OCI-LY3 (cell line): Measurements from ENCODE around the gene LHPP.

Experiments
- H2AFZ ChIP-seq: fragments of 200-600, 300-600 bp; shearing (Covaris generic); 2 replicates; pipeline ENCODE4 v1.6.0; 2014; ENCODE audit warnings: antibody characterized with exemption, low read depth, low read length
- H3K27ac ChIP-seq: fragments of 200-600, 300-600 bp; sonication (generic); 2 replicates; pipeline ENCODE4 v1.5.1; 2014; ENCODE audit warnings: mild to moderate bottlenecking, low read length, moderate library complexity, mixed read lengths
- H3K27me3 ChIP-seq: fragments of 200-600, 300-600 bp; sonication (generic); 2 replicates; pipeline ENCODE4 v1.6.1; 2014; ENCODE audit warnings: low read depth, low read length, mixed read lengths
- H3K36me3 ChIP-seq: fragments of 200-600, 300-600 bp; sonication (generic); replicated peaks from 2 replicates; pipeline ENCODE3; 2014; ENCODE audit warnings: low read depth, low read length, mixed read lengths
- H3K4me1 ChIP-seq: fragments of 300-600, 200-600 bp; sonication (generic); 2 replicates; pipeline ENCODE4 v1.6.1; 2014; ENCODE audit warnings: low read length, mixed read lengths
- H3K4me2 ChIP-seq: fragments of 200-600, 300-600 bp; sonication (generic); 2 replicates; pipeline ENCODE4 v1.6.1; 2014; ENCODE audit warnings: low read length, mixed read lengths
- H3K4me3 ChIP-seq: fragments of 300-600, 200-600 bp; sonication (generic); 2 replicates; pipeline ENCODE4 v1.5.1; 2014; ENCODE audit warnings: antibody characterized with exemption, mild to moderate bottlenecking, low read length, moderate library complexity
- H3K79me2 ChIP-seq: fragments of 300-600, 200-600 bp; shearing (Covaris generic); 2 replicates; pipeline ENCODE4 v1.6.1; 2014; ENCODE audit warnings: mild to moderate bottlenecking, low read length, mixed read lengths
- H3K9ac ChIP-seq: fragments of 300-600, 200-600 bp; shearing (Covaris generic); 2 replicates; pipeline ENCODE4 v1.6.0; 2014; ENCODE audit warnings: mild to moderate bottlenecking, low read length, moderate library complexity
- H3K9me3 ChIP-seq: fragments of 200-600, 300-600 bp; shearing (Covaris generic); 2 replicates; pipeline ENCODE4 v1.6.1; 2014; ENCODE audit warnings: low read length, mixed read lengths; ENCODE audit not compliant: insufficient read depth
- H4K20me1 ChIP-seq: fragments of 200-600, 300-600 bp; sonication (generic); 2 replicates; pipeline ENCODE4 v1.6.1; 2016; ENCODE audit warnings: low read length, mixed read lengths; ENCODE audit not compliant: insufficient read depth
- CTCF ChIP-seq: fragments of 200-600, 300-600 bp; sonication (generic); IDR thresholded peaks from 2 replicates; pipeline ENCODE4 v1.5.1; 2014; ENCODE audit warnings: antibody characterized with exemption, low read length, low read depth
- EZH2phosphoT487 ChIP-seq: fragments of 200-600 bp; shearing (Covaris generic); IDR thresholded peaks from 2 replicates; pipeline ENCODE4 v1.6.1; 2018; ENCODE audit warnings: antibody characterized with exemption, mixed run types, low read depth

Gene LHPP

GRCh38 chr10:124469956-124470484, 8.4 kb downstream of the LHPP start:
- H4K20me1 ChIP-seq = no peaks in the 10 kb centered on the region
- no peaks in the 10 kb centered on the region for H3K79me2 ChIP-seq
- no peak overlapping the region for H2AFZ ChIP-seq
- H3K4me1 ChIP-seq = peaks cover 11% of the 10 kb centered on the region
- no peaks in the 10 kb centered on the region for H3K36me3 ChIP-seq
- no peaks in the 10 kb centered on the region for H3K9me3 ChIP-seq
- no peak overlapping the region for H3K4me3 ChIP-seq
- H3K27me3 ChIP-seq = no peaks in the 10 kb centered on the region
- no peak overlapping the region for H3K27ac ChIP-seq
- no peak overlapping the region for H3K9ac ChIP-seq
- H3K4me2 ChIP-seq = no peak overlapping the region
- TF ChIP-seq EZH2phosphoT487 = no peak
- TF ChIP-seq CTCF = no peak

GRCh38 chr10:124470544-124471434, 9.2 kb downstream of the LHPP start:
- Histone ChIP-seq H3K4me2 (no peak overlapping the region), H3K27me3 (no peaks in the 10 kb centered on the region), H2AFZ (no peak overlapping the region), H3K4me1 (peaks cover 3% of the 10 kb centered on the region), H3K27ac (no peak overlapping the region), H4K20me1 (no peaks in the 10 kb centered on the region), H3K4me3 (no peak overlapping the region), H3K79me2 (no peaks in the 10 kb centered on the region), H3K9ac (no peak overlapping the region), H3K9me3 (no peaks in the 10 kb centered on the region), H3K36me3 (no peaks in the 10 kb centered on the region)
- TF ChIP-seq EZH2phosphoT487 (no peak), CTCF (no peak)

GRCh38 chr10:124472071-124472470, 10.4 kb downstream of the LHPP start:
- Histone ChIP-seq H3K4me2 (no peak overlapping the region), H3K27me3 (no peaks in the 10 kb centered on the region), H2AFZ (no peak overlapping the region), H4K20me1 (no peaks in the 10 kb centered on the region), H3K9me3 (no peaks in the 10 kb centered on the region), H3K27ac (no peak overlapping the region), H3K9ac (no peak overlapping the region), H3K4me1 (no peaks in the 10 kb centered on the region), H3K4me3 (no peak overlapping the region), H3K36me3 (no peaks in the 10 kb centered on the region), H3K79me2 (no peaks in the 10 kb centered on the region)
- TF ChIP-seq CTCF (no peak), EZH2phosphoT487 (no peak)

- Histone ChIP-seq H3K9me3 (no peaks in the 10 kb centered on the region), H3K27ac (no peak overlapping the region), H3K4me2 (no peak overlapping the region), H2AFZ (no peak overlapping the region), H3K4me1 (no peaks in the 10 kb centered on the region), H3K4me3 (no peak overlapping the region), H4K20me1 (no peaks in the 10 kb centered on the region), H3K36me3 (no peaks in the 10 kb centered on the region), H3K9ac (no peak overlapping the region), H3K79me2 (no peaks in the 10 kb centered on the region), H3K27me3 (no peaks in the 10 kb centered on the region)
- no peak for TF ChIP-seq CTCF
- no peak for TF ChIP-seq EZH2phosphoT487
Observed at GRCh38 chr10:124473070-124473469, 11.4 kb downstream of the LHPP start.
